ENCODE data around the gene LCOR. TPM values are rescaled to one million over a fixed set of nuclear protein-coding genes. Genes with fewer than 3 reads are reported as not detected.
"Not testable (repeated sequence)": the region's sequence is repeated elsewhere in the genome, so short reads cannot be mapped to it uniquely, and the experiment has no call there.

Gene LCOR
- total RNA-seq, 1 experiment from 2014 or later = 42.1 TPM

DNA sequence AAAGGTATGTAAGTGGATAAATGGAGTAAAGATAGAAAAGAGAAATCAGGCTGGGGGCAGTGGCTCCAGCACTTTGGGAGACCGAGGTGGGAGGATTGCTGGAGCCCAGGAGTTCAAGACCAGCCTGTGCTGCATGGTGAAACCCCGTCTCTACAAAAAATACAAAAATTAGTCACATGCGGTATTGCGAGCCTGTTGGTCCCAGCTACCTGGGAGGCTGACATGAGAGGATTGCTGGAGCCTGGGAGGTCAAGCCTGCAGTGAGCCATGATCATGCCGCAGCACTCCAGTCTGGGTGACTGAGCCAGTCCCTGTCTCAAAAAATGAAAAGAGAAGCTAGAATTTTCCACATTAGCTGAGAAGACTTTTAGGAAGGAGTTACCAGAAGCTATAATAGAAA lies 14.8 kb downstream of the LCOR start:
- H2BK15ac ChIP-seq (ENCODE audit: low read depth, low read length) = no peak overlapping the region
- H4K91ac ChIP-seq (ENCODE audit: insufficient read length, low read depth, low read length) = no peak overlapping the region
- Mint-ChIP-seq H3K27me3 (ENCODE audit: low read depth) (no peaks in the 10 kb centered on the region), H3K4me1 (peaks cover 43 to 44% of the 10 kb centered on the region in 2 experiments), H3K9me3 (no peaks in the 10 kb centered on the region), H3K4me3 (no peak overlapping the region; a peak in 1 of 5 replicates), H3K27ac (peak overlapping the region; percentile 28 to 84 (median 59); a peak in 4 of 7 replicates), H3K36me3 (ENCODE audit: insufficient read depth in 1 of 3, low read depth in 3 of 3) (peaks cover 2 to 10% (median 4%) of the 10 kb centered on the region in 3 experiments; a peak in 4 of 7 replicates)
- no peak overlapping the region for H2AFZ ChIP-seq (ENCODE audit: low read length)
- H2BK5ac ChIP-seq (ENCODE audit: insufficient read length, low read length) = no peak overlapping the region
- no peaks in the 10 kb centered on the region for H3K9me3 ChIP-seq (ENCODE audit: control insufficient read depth, low read depth, low read length)
- no peak overlapping the region for H3K18ac ChIP-seq (ENCODE audit: insufficient read length, low read depth, low read length)
- no peak overlapping the region for H4K8ac ChIP-seq (replicated peaks; ENCODE audit: insufficient read length, low read depth, low read length)
- H3K23ac ChIP-seq (ENCODE audit: insufficient read length, low read depth, low read length) = no peak overlapping the region
- no peak overlapping the region for H3K4me2 ChIP-seq (ENCODE audit: insufficient read depth, insufficient read length, low read length)
- no peak overlapping the region for H3K14ac ChIP-seq (ENCODE audit: insufficient read depth, low read length)
- no peak overlapping the region for H3K56ac ChIP-seq (ENCODE audit: insufficient read length, low read depth, low read length)
- no peak for TF ChIP-seq CTCF (conservative IDR thresholded peaks at IDR 0.05)
- H2BK20ac ChIP-seq (ENCODE audit: low read depth, low read length, poor library complexity, severe bottlenecking) = no peak overlapping the region
- H3K9ac ChIP-seq (ENCODE audit: extremely low read depth, insufficient read length, low read length) = no peak overlapping the region
- H3K79me1 ChIP-seq (ENCODE audit: insufficient read depth, low read depth, low read length, poor library complexity, severe bottlenecking) = peaks cover 6% of the 10 kb centered on the region
- whole genome bisulfite sequencing (ENCODE audit: extremely low coverage, insufficient read length, low lambda C conversion rate) = no CpG with 5 or more reads among the region's 5 CpGs
- peaks cover 24% of the 10 kb centered on the region; the same call in 1 of the 2 replicates for H3K79me2 ChIP-seq (ENCODE audit: insufficient read depth, low read length)
- H2BK12ac ChIP-seq (ENCODE audit: insufficient read length, low read depth, low read length) = no peak overlapping the region
- no peak overlapping the region for H3K4ac ChIP-seq (ENCODE audit: low read depth, low read length)
- H3K27ac ChIP-seq (ENCODE audit: insufficient read length, low read depth, low read length) = no peak overlapping the region
- H3T11ph ChIP-seq (ENCODE audit: low read length) = no peak overlapping the region
- H2AK5ac ChIP-seq (ENCODE audit: insufficient read length, low read length) = no peak overlapping the region
- H3K4me1 ChIP-seq (ENCODE audit: insufficient read depth, low read length) = peaks cover 12% of the 10 kb centered on the region; the same call in 1 of the 2 replicates
- H3K27me3 ChIP-seq (ENCODE audit: insufficient read depth, low read length) = no peaks in the 10 kb centered on the region
- H4K20me1 ChIP-seq (ENCODE audit: control insufficient read depth, insufficient read depth, insufficient read length) = no peaks in the 10 kb centered on the region
- H3K23me2 ChIP-seq (ENCODE audit: insufficient read length, low read depth, low read length, poor library complexity, severe bottlenecking) = no peaks in the 10 kb centered on the region
- DNase-seq = no peak
- H2BK120ac ChIP-seq (ENCODE audit: low read depth, low read length, poor library complexity, severe bottlenecking) = no peak overlapping the region
- H4K5ac ChIP-seq (ENCODE audit: insufficient read length, low read depth, low read length) = no peak overlapping the region

GRCh38 chr10:96847356-96847755 lies 15.3 kb downstream of the LCOR start:
- H4K91ac ChIP-seq (ENCODE audit: insufficient read length, low read depth, low read length); H4K5ac ChIP-seq (ENCODE audit: insufficient read length, low read depth, low read length); H2BK12ac ChIP-seq (ENCODE audit: insufficient read length, low read depth, low read length); H3K23ac ChIP-seq (ENCODE audit: insufficient read length, low read depth, low read length); H3K79me1 ChIP-seq (ENCODE audit: insufficient read depth, low read depth, low read length, poor library complexity, severe bottlenecking); H3K9me3 ChIP-seq (ENCODE audit: control insufficient read depth, low read depth, low read length); H3K36me3 Mint-ChIP-seq (ENCODE audit: insufficient read depth in 1 of 3, low read depth in 3 of 3); H2BK20ac ChIP-seq (ENCODE audit: low read depth, low read length, poor library complexity, severe bottlenecking); DNase-seq; H2BK120ac ChIP-seq (ENCODE audit: low read depth, low read length, poor library complexity, severe bottlenecking); H3K4me2 ChIP-seq (ENCODE audit: insufficient read depth, insufficient read length, low read length); H3T11ph ChIP-seq (ENCODE audit: low read length); H3K27ac ChIP-seq (ENCODE audit: insufficient read length, low read depth, low read length); H3K23me2 ChIP-seq (ENCODE audit: insufficient read length, low read depth, low read length, poor library complexity, severe bottlenecking); H4K8ac ChIP-seq (replicated peaks; ENCODE audit: insufficient read length, low read depth, low read length); H2AFZ ChIP-seq (ENCODE audit: low read length); H2BK5ac ChIP-seq (ENCODE audit: insufficient read length, low read length); H3K27me3 Mint-ChIP-seq (ENCODE audit: low read depth); H3K18ac ChIP-seq (ENCODE audit: insufficient read length, low read depth, low read length); H3K14ac ChIP-seq (ENCODE audit: insufficient read depth, low read length); H3K9ac ChIP-seq (ENCODE audit: extremely low read depth, insufficient read length, low read length); H2AK5ac ChIP-seq (ENCODE audit: insufficient read length, low read length); H4K20me1 ChIP-seq (ENCODE audit: control insufficient read depth, insufficient read depth, insufficient read length); H2BK15ac ChIP-seq (ENCODE audit: low read depth, low read length); H3K4ac ChIP-seq (ENCODE audit: low read depth, low read length); H3K56ac ChIP-seq (ENCODE audit: insufficient read length, low read depth, low read length); H3K4me3 Mint-ChIP-seq; H3K9me3 Mint-ChIP-seq; H3K27me3 ChIP-seq (ENCODE audit: insufficient read depth, low read length): not testable (repeated sequence)
- Histone ChIP-seq H3K79me2 (ENCODE audit: insufficient read depth, low read length) (peaks cover 24% of the 10 kb centered on the region; the same call in 1 of the 2 replicates), H3K4me1 (ENCODE audit: insufficient read depth, low read length) (peaks cover 12% of the 10 kb centered on the region; the same call in 1 of the 2 replicates)
- Mint-ChIP-seq H3K4me1 (peaks cover 42 to 43% of the 10 kb centered on the region in 2 experiments), H3K27ac (peak overlapping the region in 2 of 3 experiments; percentile 78 to 84; a peak in 4 of 7 replicates)
- WGBS (ENCODE audit: extremely low coverage, insufficient read length, low lambda C conversion rate) = no CpG with 5 or more reads among the region's 12 CpGs

All from H9 (cell line).